Panc1 (cell line): Measurements from ENCODE around the gene SPAG6. TPM values are rescaled to one million over a fixed set of nuclear protein-coding genes. Genes with fewer than 3 reads are reported as not detected.

ENCODE experiments used
- ATAC-seq: fragments of 200-7000 bp; cut with Tn5 transposase; 2 replicates; pipeline ENCODE4 v1.9.1; 2020; ENCODE audit warnings: mild to moderate bottlenecking, moderate library complexity
- BruUV-seq: library from RNA; stranded (reverse); fragments of 400-500 nt; replicated peaks from 2 replicates; lab custom pipeline; 2021; lab: Mats Ljungman, UMichigan
- CTCF ChIA-PET: fragments of 300-600 bp; sonication (Branson Sonifier 250); formaldehyde crosslinking; loops from one replicate; lab custom pipeline; 2022; ENCODE audit warnings: antibody characterized with exemption; lab: Charles Lee
- POLR2A ChIA-PET: fragments of 300-600 bp; sonication (Branson Sonifier 250); formaldehyde crosslinking; loops from one replicate; lab custom pipeline; 2022; ENCODE audit warnings: antibody characterized with exemption; lab: Charles Lee
- DNase-seq: peaks from one replicate; pipeline ENCODE4 v3.0.0-alpha.2; 2010; ENCODE audit warnings: low read depth, low spot score
- H3K27ac ChIP-seq: 2 replicates; pipeline ENCODE4 v1.5.1; 2011; ENCODE audit warnings: mild to moderate bottlenecking, low read length, inconsistent platforms
- H3K27me3 ChIP-seq: fragments of 200-500 bp; sonication (Bioruptor generic); 2 replicates; pipeline ENCODE4 v1.6.0; 2014; ENCODE audit warnings: low read length, inconsistent platforms; ENCODE audit not compliant: control insufficient read depth, insufficient read depth
- H3K36me3 ChIP-seq: fragments of 200-500 bp; sonication (Bioruptor generic); 2 replicates; pipeline ENCODE4 v1.5.1; 2014; ENCODE audit warnings: inconsistent platforms, mild to moderate bottlenecking, low read length, moderate library complexity; ENCODE audit not compliant: control insufficient read depth, insufficient read depth
- H3K4me1 ChIP-seq: 2 replicates; pipeline ENCODE4 v1.5.1; 2011; ENCODE audit warnings: inconsistent platforms, mild to moderate bottlenecking, low read length, moderate library complexity; ENCODE audit not compliant: control insufficient read depth, insufficient read depth
- H3K4me3 ChIP-seq, 2 experiments: 2 replicates each; pipeline ENCODE4 v1.5.1; 2011 to 2012; ENCODE audit warnings: low read depth in 2 of 2, low read length in 2 of 2, mild to moderate bottlenecking in 2 of 2, inconsistent platforms in 1 of 2, moderate library complexity in 1 of 2
- H3K9me3 ChIP-seq: fragments of 200-500 bp; sonication (Bioruptor generic); 2 replicates; pipeline ENCODE4 v1.5.1; 2014; ENCODE audit warnings: low read depth, mild to moderate bottlenecking, inconsistent platforms, low read length, moderate library complexity; ENCODE audit not compliant: control insufficient read depth, insufficient read depth
- CTCF ChIP-seq: fragments of 450-650 bp; IDR thresholded peaks from 2 replicates; pipeline ENCODE4 v1.5.1; 2017; ENCODE audit warnings: mild to moderate bottlenecking
- POLR2AphosphoS5 ChIP-seq: IDR thresholded peaks from 2 replicates; pipeline ENCODE4 v1.6.1; 2012; ENCODE audit warnings: mild to moderate bottlenecking, low read depth, low read length, moderate library complexity
- REST ChIP-seq, 2 experiments: IDR thresholded peaks; 2 replicates each; pipeline ENCODE4 v1.6.1; 2011 to 2012; ENCODE audit warnings: low read depth in 2 of 2, control low read depth in 1 of 2, low read length in 1 of 2, mild to moderate bottlenecking in 1 of 2, moderate library complexity in 1 of 2; ENCODE audit not compliant: insufficient read depth in 1 of 2
- SIN3A ChIP-seq: IDR thresholded peaks from 2 replicates; pipeline ENCODE4 v1.6.1; 2012; ENCODE audit warnings: low read depth, mild to moderate bottlenecking, low read length, moderate library complexity, borderline replicate concordance; ENCODE audit not compliant: insufficient read depth
- TCF7L2 ChIP-seq: IDR thresholded peaks from 2 replicates; pipeline ENCODE4 v1.6.1; 2011; ENCODE audit warnings: mild to moderate bottlenecking, low read depth, low read length, inconsistent platforms
- in situ Hi-C: cut with HindIII; loops from 2 replicates; pipeline ENCODE4 v1.10.0; 2016; ENCODE audit warnings: low sequenced_read_pairs, low pct_unique_long_range_greater_than_20kb
- intact Hi-C: fragments of 100-400 bp; cut with micrococcal nuclease; formaldehyde crosslinking; loops from one replicate; pipeline ENCODE4 v1.10.0; 2022; ENCODE audit not compliant: unreplicated experiment
- total RNA-seq: library from RNA; stranded (reverse); gene quantifications from one replicate; pipeline ENCODE4 v1.2.1, GENCODE V29; 2021; ENCODE audit not compliant: unreplicated experiment

The SPAG6 gene
- total RNA-seq, 1 experiment from 2014 or later = not detected

- Histone ChIP-seq H3K36me3 (no peaks in the 10 kb centered on the region), H3K4me3 (no peak overlapping the region), H3K9me3 (no peaks in the 10 kb centered on the region), H3K4me1 (peaks cover 9% of the 10 kb centered on the region), H3K27ac (no peak overlapping the region), H3K27me3 (no peaks in the 10 kb centered on the region)
- no peak for TF ChIP-seq TCF7L2
- TF ChIP-seq REST (IDR thresholded peaks at IDR 0.05; ENCODE audit: insufficient read depth in 1 of 2, low read depth in 2 of 2, low read length in 1 of 2) = no peak
- no peak for TF ChIP-seq SIN3A
- TF ChIP-seq POLR2AphosphoS5 = no peak
- TF ChIP-seq CTCF = no peak
- ATAC-seq = no peak
- intact Hi-C loops = no loop called here
- no TSS peak for BruUV-seq
- no peak for DNase-seq
- in situ Hi-C loops = no loop called here
- ChIA-PET CTCF (interaction anchor here (0.6 to 0.7 kb wide), 2 partner anchors 27 to 483 kb away, joined by 3 to 4 read pairs; no protein-coding TSS in a partner anchor), POLR2A (no interaction called here)
These were observed 82.7 kb downstream of the SPAG6 start for GRCh38 chr10:22427890-22428571.

- Histone ChIP-seq H3K27ac (no peak overlapping the region), H3K9me3 (no peaks in the 10 kb centered on the region), H3K4me1 (peaks cover 9% of the 10 kb centered on the region), H3K36me3 (no peaks in the 10 kb centered on the region), H3K4me3 (no peak overlapping the region), H3K27me3 (no peaks in the 10 kb centered on the region)
- ChIA-PET POLR2A (interaction anchor here (0.6 kb wide), 2 partner anchors 51 to 485 kb away, joined by 3 to 7 read pairs; no protein-coding TSS in a partner anchor), CTCF (no interaction called here)
- intact Hi-C loops = no loop called here
- DNase-seq = no peak
- BruUV-seq = no TSS peak
- ATAC-seq = no peak
- TF ChIP-seq CTCF (no peak), TCF7L2 (no peak), REST (IDR thresholded peaks at IDR 0.05; ENCODE audit: insufficient read depth in 1 of 2, low read depth in 2 of 2, low read length in 1 of 2) (no peak), SIN3A (no peak)
- in situ Hi-C loops = no loop called here
These were observed 83.8 kb downstream of the SPAG6 start for GRCh38 chr10:22429146-22429545.
